DMS79 treated with DMSO at 0.1 percent for 48 hours (cell line): ENCODE data around the gene SMIM44.

Experiments used
- DNase-seq: peaks from one replicate; lab custom pipeline; 2025; lab: John Stamatoyannopoulos, UW

The SMIM44 gene

DNA sequence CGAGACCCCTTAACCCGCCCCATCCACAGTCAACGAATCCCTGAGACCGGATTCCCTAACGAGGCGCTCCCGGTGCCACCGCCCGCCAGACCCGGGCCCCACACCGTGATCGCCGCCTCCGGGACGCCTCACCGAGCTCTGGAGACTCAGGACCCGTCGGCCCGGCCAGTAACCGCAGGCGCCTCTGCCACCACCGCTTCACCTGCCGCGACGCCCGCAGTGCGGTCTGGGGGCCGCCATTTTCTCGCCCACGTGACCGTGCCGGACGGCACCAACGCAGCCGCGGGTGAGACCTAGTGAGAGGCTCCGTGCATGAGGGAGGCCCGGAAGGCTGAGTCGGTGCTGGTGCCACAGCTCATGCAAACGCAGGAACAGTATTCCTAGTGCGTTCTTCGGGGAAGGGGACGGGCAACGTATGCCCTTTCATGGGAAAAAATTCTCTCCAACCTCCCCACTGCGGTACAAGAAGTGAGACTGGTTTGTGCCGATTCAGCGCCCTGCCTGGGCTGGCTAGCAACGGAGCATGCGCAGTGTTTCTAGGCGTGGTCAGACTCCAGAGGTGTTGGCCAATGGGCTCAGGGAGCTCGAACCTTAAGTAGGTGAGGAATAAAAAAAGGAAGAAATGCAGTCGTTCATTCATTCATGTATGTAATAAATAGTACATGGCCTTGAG, 17.3 kb upstream of the SMIM44 start, which contains the start of gene DOHH:
DOHH (minus strand) TSS at position 246 of the 673 bp plus-strand sequence. CDS start 3,860 bp downstream, outside the sequence.
- DNase-seq = peak; percentile 96

DNA sequence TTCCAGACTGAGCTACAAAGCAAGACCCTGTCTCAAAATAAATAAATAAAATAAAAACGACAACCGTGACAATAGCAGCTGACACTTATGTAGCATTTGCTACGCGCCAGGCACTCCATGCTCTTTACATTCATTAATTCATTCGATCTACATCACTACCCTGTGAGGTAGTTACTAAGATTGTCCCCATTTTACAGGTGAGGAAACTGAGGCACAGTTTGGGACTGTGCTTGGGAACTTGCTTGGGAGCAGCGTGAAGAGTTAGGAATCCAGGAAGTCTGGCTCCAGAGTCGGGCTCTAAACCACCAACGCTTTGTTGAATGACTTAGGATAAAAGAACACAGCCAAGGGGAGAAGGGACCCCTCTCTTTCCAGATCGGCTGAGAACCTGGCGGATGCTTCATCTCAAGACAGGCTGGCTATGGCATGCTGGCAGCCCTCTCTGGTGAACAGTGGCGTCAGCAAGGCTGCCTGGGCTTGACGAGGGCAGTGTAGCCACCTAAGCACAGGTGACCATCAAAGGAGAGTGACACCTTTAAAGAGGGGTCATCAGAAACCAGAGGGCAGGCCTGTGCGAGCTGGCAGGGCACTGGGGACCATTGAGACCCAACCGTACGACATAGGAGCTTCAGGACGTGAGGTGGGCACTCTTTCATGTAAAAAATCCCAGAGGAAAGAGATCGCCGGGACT, 16.6 kb upstream of the SMIM44 start:
- no peak for DNase-seq

DNA sequence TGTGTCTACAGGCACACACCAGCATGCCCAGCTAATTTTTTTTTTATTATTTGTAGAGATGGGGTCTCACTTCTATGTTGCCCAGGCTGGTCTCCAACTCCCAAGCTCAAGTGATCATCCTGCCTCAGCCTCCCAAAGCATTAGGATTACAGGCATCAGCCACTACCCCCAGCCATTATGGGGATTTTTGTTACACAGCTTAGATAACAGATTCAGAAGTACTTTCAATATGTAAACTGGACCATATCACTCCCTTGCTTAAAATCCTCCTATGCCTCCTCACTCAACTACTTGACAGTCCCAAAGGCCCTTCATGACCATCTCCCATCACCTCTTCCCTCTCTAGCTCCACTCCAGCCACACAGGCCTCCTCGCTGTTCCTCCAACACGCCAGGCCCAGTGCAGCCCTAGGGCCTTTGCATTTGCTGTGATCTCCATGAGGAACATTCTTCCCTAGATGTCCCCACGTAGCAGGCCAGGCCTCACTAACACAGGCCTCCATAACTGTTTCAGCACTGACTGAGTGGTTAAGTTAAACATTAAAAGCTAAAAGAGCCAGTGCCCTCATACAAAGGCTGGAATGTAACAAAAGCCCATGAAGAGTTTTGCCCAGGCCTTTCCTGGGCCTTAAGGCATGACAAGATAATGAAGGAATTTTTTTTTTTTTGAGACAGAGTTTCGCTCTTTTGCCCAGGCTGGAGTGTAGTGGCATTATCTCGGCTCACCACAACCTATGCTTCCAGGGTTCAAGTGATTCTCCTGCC, 14.7 kb upstream of the SMIM44 start:
- no peak for DNase-seq

- no peak for DNase-seq
These were observed 13.4 kb upstream of the SMIM44 start for GRCh38 chr19:3496392-3497273.

GRCh38 chr19:3494559-3494958, 11.3 kb upstream of the SMIM44 start:
- DNase-seq = no peak

DNA sequence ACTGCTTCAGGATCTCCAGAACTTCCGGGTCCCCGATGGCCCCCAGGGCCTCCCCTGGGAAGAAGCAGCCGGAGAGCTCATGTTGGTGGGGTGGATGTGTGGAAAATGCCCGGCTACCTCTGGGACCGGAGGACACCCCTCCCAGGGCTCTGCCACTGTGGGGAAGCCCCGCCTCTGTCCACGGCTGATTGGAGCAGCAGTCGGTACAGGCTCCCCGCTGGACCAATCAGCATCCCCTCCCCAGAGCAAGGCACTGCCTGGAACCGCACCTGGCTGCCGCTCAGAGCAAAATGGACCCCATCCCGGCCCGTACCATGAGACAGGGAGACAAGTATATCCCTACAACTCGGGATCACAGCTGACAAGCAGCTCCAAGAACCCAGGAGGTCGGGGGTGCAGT, 10.8 kb upstream of the SMIM44 start:
- no peak for DNase-seq

- DNase-seq = no peak
These were observed 10.4 kb upstream of the SMIM44 start for GRCh38 chr19:3493651-3494050.

GRCh38 chr19:3492919-3493318, 9.7 kb upstream of the SMIM44 start:
- DNase-seq = no peak

GRCh38 chr19:3492131-3492839, 9.0 kb upstream of the SMIM44 start:
- no peak for DNase-seq

GRCh38 chr19:3491396-3492119, 8.3 kb upstream of the SMIM44 start:
- DNase-seq = no peak

DNA sequence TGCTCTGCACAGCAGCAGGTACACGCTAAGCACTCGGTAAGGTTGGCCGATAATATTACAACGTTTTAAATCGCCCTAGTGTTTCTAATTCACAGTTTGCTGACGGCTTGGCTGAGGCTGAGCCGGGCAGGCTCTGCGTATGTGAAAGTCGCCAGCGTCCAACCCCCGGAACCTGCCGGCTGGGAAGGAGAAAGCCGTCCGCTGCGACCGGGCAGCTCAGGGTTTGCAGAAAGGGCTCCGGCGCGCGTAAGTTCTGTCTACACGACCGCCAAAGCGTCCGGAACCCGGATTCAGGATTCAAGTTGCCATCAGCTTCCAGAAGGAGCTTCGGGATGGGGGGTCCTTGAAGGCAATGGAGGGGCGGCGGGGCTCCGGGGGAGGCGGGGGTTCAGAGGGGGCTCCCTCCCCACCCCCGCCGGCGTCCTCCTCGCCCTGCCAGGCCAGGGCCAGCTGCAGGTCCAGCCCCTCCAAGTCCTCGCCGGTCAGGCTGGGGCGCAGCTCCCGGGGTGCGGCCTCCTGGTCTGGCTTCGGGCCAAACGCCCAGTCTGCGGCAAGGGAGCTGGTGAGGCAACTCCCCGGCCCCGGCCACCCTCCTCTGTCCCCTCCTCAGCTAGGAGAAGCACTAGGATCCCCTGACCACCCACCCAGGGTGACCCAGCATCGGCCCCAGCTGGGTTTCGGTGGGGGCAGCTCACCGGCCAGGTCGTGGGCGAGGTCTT, 575 bp downstream of the SMIM44 start:
- no peak for DNase-seq

DNA sequence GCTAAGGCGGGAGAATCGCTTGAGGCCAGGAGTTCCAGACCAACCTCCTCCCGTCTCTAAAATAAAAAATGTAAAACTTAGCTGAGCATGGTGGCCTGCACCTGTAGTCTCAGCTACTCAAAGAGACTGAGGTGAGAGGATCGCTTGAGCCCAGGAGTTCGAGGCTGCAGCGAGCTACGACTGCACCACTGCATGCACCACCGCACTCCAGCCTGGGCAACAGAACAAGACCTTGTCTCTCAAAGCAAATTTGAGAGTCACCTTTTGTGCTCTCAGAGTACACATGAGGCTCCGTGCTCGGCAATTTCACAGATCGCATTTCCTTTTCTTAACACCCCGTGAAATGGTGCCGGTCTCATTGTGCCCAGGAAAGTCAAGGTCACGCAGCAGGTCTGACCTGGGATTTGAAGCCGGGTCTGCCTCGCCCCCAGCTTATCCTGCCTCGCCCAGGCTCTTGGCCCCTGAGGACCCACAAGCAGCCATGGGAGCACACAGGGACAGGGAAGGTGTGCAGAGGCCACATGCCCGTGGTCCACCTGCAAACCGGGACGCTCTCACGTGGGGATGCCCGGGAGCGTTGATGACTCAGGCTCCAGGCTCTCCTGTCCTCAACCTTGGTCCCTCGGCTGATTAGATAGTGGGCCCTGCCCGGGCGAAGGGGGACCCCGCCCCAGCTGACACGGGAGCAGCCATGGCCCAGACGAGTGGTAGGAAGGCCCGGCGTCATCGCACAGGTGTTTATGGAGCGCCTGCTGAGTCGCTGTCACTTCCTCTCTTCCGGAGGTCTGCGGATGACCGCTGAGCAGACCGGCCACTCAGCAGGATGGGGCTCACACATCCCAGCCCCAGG, 1.8 kb downstream of the SMIM44 start:
- DNase-seq = no peak

GRCh38 chr19:3480383-3481091, 2.7 kb downstream of the SMIM44 start, which contains the start of gene SMIM24:
TSS of gene SMIM24 (minus strand) at chr19:3480525. CDS start at chr19:3480463, 62 bp downstream.
- peak; percentile 6 for DNase-seq

GRCh38 chr19:3479834-3480215, 3.4 kb downstream of the SMIM44 start:
- DNase-seq = no peak

- DNase-seq = no peak
These were observed 3.9 kb downstream of the SMIM44 start for GRCh38 chr19:3479177-3479833.

DNA sequence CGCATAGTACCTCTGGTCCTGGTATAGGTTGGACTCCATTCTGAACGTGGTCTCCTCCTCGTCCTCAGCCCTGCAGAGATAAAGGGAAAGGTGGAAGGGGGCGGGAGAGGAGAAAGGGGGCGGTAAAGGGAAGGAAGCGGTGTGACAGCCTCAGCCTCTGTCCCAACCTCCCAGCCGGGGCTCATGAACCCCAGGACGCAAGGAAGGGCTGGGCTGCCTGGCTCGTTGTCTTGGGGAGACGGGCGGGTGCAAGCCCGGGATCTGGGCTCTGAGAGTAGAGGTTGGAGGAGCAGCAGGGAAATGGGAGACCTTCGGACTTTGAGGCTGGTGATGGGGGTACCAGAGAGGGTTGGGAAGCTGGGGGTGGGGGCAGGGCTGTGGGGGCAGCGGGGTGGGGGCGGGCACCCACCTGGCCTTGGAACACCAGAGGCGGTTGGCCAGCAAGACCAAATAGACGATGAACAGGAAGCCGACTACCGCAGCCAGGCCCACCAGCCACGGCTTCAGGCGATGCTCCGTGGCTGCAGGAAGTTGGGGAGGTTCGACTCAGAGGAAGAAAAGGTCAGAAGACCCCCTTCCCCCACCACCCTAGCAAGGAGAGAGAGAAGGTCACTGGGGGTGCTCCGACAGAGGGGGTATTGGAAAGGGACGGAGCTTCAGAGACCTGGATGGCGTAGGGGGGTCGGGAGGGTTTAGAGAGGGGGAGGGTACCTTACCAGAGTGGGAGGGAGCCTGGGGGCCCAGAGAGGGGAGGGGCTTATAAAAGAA, 4.6 kb downstream of the SMIM44 start:
- no peak for DNase-seq

- DNase-seq = no peak
These were observed 5.3 kb downstream of the SMIM44 start for GRCh38 chr19:3477951-3478350.
